IMR-90 (cell line): ENCODE results near the gene CST4.

ENCODE experiments used
- BHLHE40 ChIP-seq: fragments of 150-350 bp; IDR thresholded peaks from 2 replicates; pipeline ENCODE4 v1.6.1; 2016; ENCODE audit warnings: mild to moderate bottlenecking, low read depth, low read length
- CEBPB ChIP-seq: IDR thresholded peaks from 2 replicates; pipeline ENCODE4 v1.6.1; 2012; ENCODE audit warnings: low read depth, low read length, improper control_type of control experiment
- FOS ChIP-seq: fragments of 150-350 bp; IDR thresholded peaks from 2 replicates; pipeline ENCODE4 v1.6.1; 2016; ENCODE audit warnings: low read depth, low read length
- MAFK ChIP-seq: IDR thresholded peaks from 2 replicates; pipeline ENCODE4 v1.6.1; 2012; ENCODE audit warnings: low read depth, low read length, improper control_type of control experiment
- POLR2A ChIP-seq: IDR thresholded peaks from 2 replicates; pipeline ENCODE4 v1.6.1; 2012; ENCODE audit warnings: mild to moderate bottlenecking, low read depth, low read length
- RAD21 ChIP-seq: IDR thresholded peaks from 2 replicates; pipeline ENCODE4 v1.6.1; 2012; ENCODE audit warnings: low read length, improper control_type of control experiment
- RFX5 ChIP-seq: IDR thresholded peaks from 2 replicates; pipeline ENCODE4 v1.8.0; 2012; ENCODE audit warnings: low read depth, mild to moderate bottlenecking, low read length, moderate library complexity
- SMC3 ChIP-seq: fragments of 150-350 bp; IDR thresholded peaks from 2 replicates; pipeline ENCODE4 v1.6.1; 2016; ENCODE audit warnings: low read depth, mild to moderate bottlenecking, antibody characterized with exemption, low read length, moderate library complexity
- TF ChIP-seq, protein P1 (sequence below): conservative IDR thresholded peaks from 2 replicates; pipeline ENCODE4 v1.5.1; 2012; ENCODE audit warnings: mild to moderate bottlenecking, low read depth, low read length, improper control_type of control experiment
- TF ChIP-seq, protein P2 (sequence below): fragments of 150-350 bp; IDR thresholded peaks from 2 replicates; pipeline ENCODE4 v1.6.1; 2017; ENCODE audit warnings: mild to moderate bottlenecking, antibody characterized with exemption, low read length, low read depth

- TF ChIP-seq, protein P1, sequence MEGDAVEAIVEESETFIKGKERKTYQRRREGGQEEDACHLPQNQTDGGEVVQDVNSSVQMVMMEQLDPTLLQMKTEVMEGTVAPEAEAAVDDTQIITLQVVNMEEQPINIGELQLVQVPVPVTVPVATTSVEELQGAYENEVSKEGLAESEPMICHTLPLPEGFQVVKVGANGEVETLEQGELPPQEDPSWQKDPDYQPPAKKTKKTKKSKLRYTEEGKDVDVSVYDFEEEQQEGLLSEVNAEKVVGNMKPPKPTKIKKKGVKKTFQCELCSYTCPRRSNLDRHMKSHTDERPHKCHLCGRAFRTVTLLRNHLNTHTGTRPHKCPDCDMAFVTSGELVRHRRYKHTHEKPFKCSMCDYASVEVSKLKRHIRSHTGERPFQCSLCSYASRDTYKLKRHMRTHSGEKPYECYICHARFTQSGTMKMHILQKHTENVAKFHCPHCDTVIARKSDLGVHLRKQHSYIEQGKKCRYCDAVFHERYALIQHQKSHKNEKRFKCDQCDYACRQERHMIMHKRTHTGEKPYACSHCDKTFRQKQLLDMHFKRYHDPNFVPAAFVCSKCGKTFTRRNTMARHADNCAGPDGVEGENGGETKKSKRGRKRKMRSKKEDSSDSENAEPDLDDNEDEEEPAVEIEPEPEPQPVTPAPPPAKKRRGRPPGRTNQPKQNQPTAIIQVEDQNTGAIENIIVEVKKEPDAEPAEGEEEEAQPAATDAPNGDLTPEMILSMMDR, result no peak
- TF ChIP-seq SMC3 (no peak), RAD21 (no peak), POLR2A (no peak), RFX5 (no peak), MAFK (no peak), CEBPB (no peak), FOS (no peak), BHLHE40 (no peak)
- TF ChIP-seq, protein P2, sequence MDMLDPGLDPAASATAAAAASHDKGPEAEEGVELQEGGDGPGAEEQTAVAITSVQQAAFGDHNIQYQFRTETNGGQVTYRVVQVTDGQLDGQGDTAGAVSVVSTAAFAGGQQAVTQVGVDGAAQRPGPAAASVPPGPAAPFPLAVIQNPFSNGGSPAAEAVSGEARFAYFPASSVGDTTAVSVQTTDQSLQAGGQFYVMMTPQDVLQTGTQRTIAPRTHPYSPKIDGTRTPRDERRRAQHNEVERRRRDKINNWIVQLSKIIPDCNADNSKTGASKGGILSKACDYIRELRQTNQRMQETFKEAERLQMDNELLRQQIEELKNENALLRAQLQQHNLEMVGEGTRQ, result no peak
These were observed 21.9 kb upstream of the CST4 start for GRCh38 chr20:23710771-23711170.
